Hepatocyte (in vitro differentiated cells): ENCODE measurements around the gene CDC42BPB. TPM values are rescaled to one million over a fixed set of nuclear protein-coding genes. Genes with fewer than 3 reads are reported as not detected.

Source experiments
- DNase-seq: peaks from one replicate; pipeline ENCODE4 v3.0.0-alpha.2; 2016; ENCODE audit warnings: low spot score
- H2AFZ ChIP-seq: fragments of 200-600 bp; sonication (generic); 2 replicates; pipeline ENCODE4 v1.6.0; 2016; ENCODE audit warnings: antibody characterized with exemption, mild to moderate bottlenecking
- H3K27ac ChIP-seq: fragments of 200-600 bp; sonication (generic); 2 replicates; pipeline ENCODE4 v1.5.1; 2016; ENCODE audit warnings: mild to moderate bottlenecking
- H3K27me3 ChIP-seq: fragments of 200-600 bp; sonication (generic); 2 replicates; pipeline ENCODE4 v1.6.1; 2016
- H3K36me3 ChIP-seq: fragments of 200-600 bp; sonication (generic); replicated peaks from 2 replicates; pipeline ENCODE4 v1.5.1; 2016; ENCODE audit warnings: low read depth; ENCODE audit not compliant: insufficient read depth
- H3K4me1 ChIP-seq: fragments of 200-600 bp; sonication (generic); 2 replicates; pipeline ENCODE4 v1.5.1; 2016; ENCODE audit warnings: mild to moderate bottlenecking, moderate library complexity; ENCODE audit not compliant: insufficient read depth
- H3K4me2 ChIP-seq: fragments of 200-600 bp; sonication (generic); 2 replicates; pipeline ENCODE4 v1.6.0; 2016
- H3K4me3 ChIP-seq: fragments of 200-600 bp; sonication (generic); 2 replicates; pipeline ENCODE4 v1.5.1; 2016; ENCODE audit warnings: mild to moderate bottlenecking
- H3K79me2 ChIP-seq: fragments of 200-600 bp; sonication (generic); 2 replicates; pipeline ENCODE4 v1.6.0; 2017; ENCODE audit warnings: mild to moderate bottlenecking
- H3K9me2 ChIP-seq: fragments of 200-600 bp; sonication (generic); replicated peaks from 2 replicates; pipeline ENCODE4 v1.6.0; 2017; ENCODE audit warnings: mild to moderate bottlenecking; ENCODE audit not compliant: insufficient read depth
- H3K9me3 ChIP-seq: fragments of 200-600 bp; sonication (generic); 2 replicates; pipeline ENCODE4 v1.5.1; 2016; ENCODE audit warnings: low read depth, mild to moderate bottlenecking
- H4K20me1 ChIP-seq: fragments of 200-600 bp; sonication (generic); 2 replicates; pipeline ENCODE4 v1.6.0; 2016; ENCODE audit warnings: mild to moderate bottlenecking; ENCODE audit not compliant: insufficient read depth, poor library complexity, severe bottlenecking
- CTCF ChIP-seq: fragments of 200-600 bp; sonication (generic); IDR thresholded peaks from 2 replicates; pipeline ENCODE4 v1.5.1; 2016; ENCODE audit warnings: antibody characterized with exemption, mild to moderate bottlenecking; ENCODE audit not compliant: poor library complexity
- EZH2 ChIP-seq: fragments of 200-600 bp; sonication (generic); IDR thresholded peaks from 2 replicates; pipeline ENCODE4 v1.6.1; 2016; ENCODE audit warnings: antibody characterized with exemption, mild to moderate bottlenecking, borderline replicate concordance
- EZH2phosphoT487 ChIP-seq: fragments of 200-600 bp; sonication (generic); IDR thresholded peaks from one replicate; pipeline ENCODE4 v1.6.1; 2018; ENCODE audit warnings: antibody characterized with exemption, mild to moderate bottlenecking, low read depth, moderate library complexity; ENCODE audit not compliant: unreplicated experiment, severe bottlenecking
- WGBS: methylation state at CpG from one replicate; pipeline ENCODE4 v1.1.6; 2016; ENCODE audit warnings: low lambda C conversion rate; ENCODE audit errors: missing lambda C conversion rate; 5-methylcytosine and 5-hydroxymethylcytosine counted together
- polyA plus RNA-seq: library from polyadenylated mRNA; unstranded; fragments of >200 nt; fragmentation: Nextera tagmentation; extraction: Ambion mirVana; gene quantifications from 2 replicates; pipeline ENCODE4 v1.2.1, GENCODE V29; 2016
- total RNA-seq: library from RNA; depleted of rRNA; stranded (reverse); fragments of >200 nt; gene quantifications from 2 replicates; pipeline ENCODE4 v1.2.3, GENCODE V29; 2014

The CDC42BPB gene
- total and polyA plus RNA-seq, 2 experiments from 2014 or later = 10.2 to 60.6 TPM

- H3K4me3 ChIP-seq = no peak overlapping the region
- no peaks in the 10 kb centered on the region for H3K9me3 ChIP-seq
- H4K20me1 ChIP-seq = no peaks in the 10 kb centered on the region
- H3K27me3 ChIP-seq = peaks cover 28% of the 10 kb centered on the region
- no peak overlapping the region for H3K27ac ChIP-seq
- no peak for DNase-seq
- no peak overlapping the region for H3K4me2 ChIP-seq
- 100% methylated on average over 1 of the region's 1 CpG for WGBS
- H3K4me1 ChIP-seq = peaks cover 5% of the 10 kb centered on the region
- peaks cover 9% of the 10 kb centered on the region for H3K79me2 ChIP-seq
- H3K9me2 ChIP-seq = no peaks in the 10 kb centered on the region
- TF ChIP-seq EZH2 (no peak), CTCF (no peak), EZH2phosphoT487 (no peak)
- no peak overlapping the region for H2AFZ ChIP-seq
- no peaks in the 10 kb centered on the region for H3K36me3 ChIP-seq
Measured at GRCh38 chr14:102920998-102921304, 136.4 kb downstream of the CDC42BPB start.

GRCh38 chr14:102920273-102920997 is 136.9 kb downstream of the CDC42BPB start:
- peaks cover 9% of the 10 kb centered on the region for H3K79me2 ChIP-seq
- 96% methylated on average over 5 of the region's 5 CpGs for WGBS
- H4K20me1 ChIP-seq = no peaks in the 10 kb centered on the region
- H3K9me2 ChIP-seq = no peaks in the 10 kb centered on the region
- DNase-seq = no peak
- peaks cover 28% of the 10 kb centered on the region for H3K27me3 ChIP-seq
- H3K36me3 ChIP-seq = no peaks in the 10 kb centered on the region
- no peaks in the 10 kb centered on the region for H3K9me3 ChIP-seq
- H3K27ac ChIP-seq = no peak overlapping the region
- no peak for TF ChIP-seq CTCF
- no peak for TF ChIP-seq EZH2
- TF ChIP-seq EZH2phosphoT487 = no peak
- H3K4me1 ChIP-seq = peaks cover 5% of the 10 kb centered on the region
- H2AFZ ChIP-seq = no peak overlapping the region
- H3K4me2 ChIP-seq = no peak overlapping the region
- H3K4me3 ChIP-seq = no peak overlapping the region

- Histone ChIP-seq H4K20me1 (no peaks in the 10 kb centered on the region), H2AFZ (no peak overlapping the region), H3K4me1 (peaks cover 5% of the 10 kb centered on the region), H3K27me3 (peaks cover 14% of the 10 kb centered on the region), H3K36me3 (no peaks in the 10 kb centered on the region), H3K9me2 (no peaks in the 10 kb centered on the region), H3K27ac (no peak overlapping the region), H3K79me2 (peaks cover 5% of the 10 kb centered on the region), H3K9me3 (no peaks in the 10 kb centered on the region), H3K4me2 (no peak overlapping the region), H3K4me3 (no peak overlapping the region)
- TF ChIP-seq CTCF = no peak
- no peak for TF ChIP-seq EZH2
- TF ChIP-seq EZH2phosphoT487 = no peak
- no peak for DNase-seq
- WGBS = 59% methylated on average over 2 of the region's 2 CpGs
Measured at GRCh38 chr14:102918438-102918837, 138.9 kb downstream of the CDC42BPB start.
